CD14-positive monocyte (primary cell): ENCODE data around the gene ZC3H13. TPM values are rescaled to one million over a fixed set of nuclear protein-coding genes. Genes with fewer than 3 reads are reported as not detected.

Experiments
- DNase-seq, 3 donors: peaks; one replicate each; pipeline ENCODE4 v3.0.0-alpha.2; 2011 to 2022
- H2AFZ ChIP-seq: 2 replicates; pipeline ENCODE4 v1.6.0; 2012; ENCODE audit warnings: mild to moderate bottlenecking, low read depth, low read length, inconsistent platforms; ENCODE audit not compliant: insufficient read depth, poor library complexity, severe bottlenecking
- H3K27ac ChIP-seq, 2 donors: 1 replicate in 1 of 2; 2 replicates in 1 of 2; pipeline ENCODE4 v1.5.1; 2012 to 2013; ENCODE audit warnings: low read length in 2 of 2, control low read depth in 1 of 2, inconsistent platforms in 1 of 2, low read depth in 1 of 2, mild to moderate bottlenecking in 1 of 2
- H3K27me3 ChIP-seq, 2 donors: one replicate each; pipeline versions ENCODE4 v1.6.0 to v1.6.1; 2011 to 2013; ENCODE audit warnings: low read length in 2 of 2; ENCODE audit not compliant: control insufficient read depth in 2 of 2, insufficient read depth in 2 of 2
- H3K36me3 ChIP-seq, 2 donors: replicated peaks in 1 of 2; 1 replicate in 1 of 2; 2 replicates in 1 of 2; pipeline versions ENCODE4 v1.5.1 to v1.6.1; 2012 to 2013; ENCODE audit warnings: low read length in 2 of 2, control low read depth in 1 of 2, inconsistent platforms in 1 of 2, mild to moderate bottlenecking in 1 of 2; ENCODE audit not compliant: insufficient read depth in 2 of 2, control insufficient read depth in 1 of 2
- H3K4me1 ChIP-seq, 2 donors: 1 replicate in 1 of 2; 2 replicates in 1 of 2; pipeline versions ENCODE4 v1.5.1 to v1.6.1; 2012 to 2013; ENCODE audit warnings: low read length in 2 of 2, control low read depth in 1 of 2, inconsistent platforms in 1 of 2, mild to moderate bottlenecking in 1 of 2, moderate library complexity in 1 of 2; ENCODE audit not compliant: insufficient read depth in 2 of 2, control insufficient read depth in 1 of 2
- H3K4me2 ChIP-seq: replicated peaks from 2 replicates; pipeline ENCODE3; 2012; ENCODE audit warnings: low read length, moderate library complexity, mild to moderate bottlenecking; ENCODE audit not compliant: poor library complexity, severe bottlenecking; ENCODE audit errors: extremely low read depth
- H3K4me3 ChIP-seq, 3 experiments: fragments of 200-600 bp in 1 of 3; sonication (generic) in 1 of 3; replicated peaks in 1 of 3; 1 replicate in 2 of 3; 2 replicates in 1 of 3; pipeline ENCODE4 v1.5.1; 2011 to 2013; ENCODE audit warnings: low read length in 3 of 3, mild to moderate bottlenecking in 3 of 3, control low read depth in 2 of 3, low read depth in 2 of 3, inconsistent platforms in 1 of 3, moderate library complexity in 1 of 3
- H3K79me2 ChIP-seq: 2 replicates; pipeline ENCODE4 v1.6.0; 2012; ENCODE audit warnings: mild to moderate bottlenecking, control low read depth, inconsistent platforms, low read length, moderate library complexity; ENCODE audit not compliant: insufficient read depth
- H3K9ac ChIP-seq: 2 replicates; pipeline ENCODE4 v1.6.0; 2017; ENCODE audit warnings: low read length, mild to moderate bottlenecking; ENCODE audit not compliant: insufficient read depth, poor library complexity, severe bottlenecking
- H3K9me3 ChIP-seq, 2 donors: replicated peaks in 1 of 2; 1 replicate in 1 of 2; 2 replicates in 1 of 2; pipeline versions ENCODE4 v1.5.1 to v1.6.1; 2012 to 2013; ENCODE audit warnings: low read length in 2 of 2, control low read depth in 1 of 2; ENCODE audit not compliant: control insufficient read depth in 1 of 2, insufficient read depth in 1 of 2
- H4K20me1 ChIP-seq: 2 replicates; pipeline ENCODE4 v1.6.0; 2012; ENCODE audit warnings: mild to moderate bottlenecking, low read length, control low read depth, moderate library complexity; ENCODE audit not compliant: insufficient read depth
- H3K27ac Mint-ChIP-seq, 7 donors: one replicate each; pipeline ENCODE4 v1.8.0; 2020; ENCODE audit warnings: mild to moderate bottlenecking in 7 of 7, mixed read lengths in 7 of 7, moderate library complexity in 6 of 7, inconsistent platforms in 2 of 7
- H3K27me3 Mint-ChIP-seq, 3 donors: one replicate each; pipeline ENCODE4 v1.8.0; 2021 to 2022; ENCODE audit warnings: low read depth in 3 of 3, mild to moderate bottlenecking in 3 of 3, mixed read lengths in 3 of 3, moderate library complexity in 3 of 3, inconsistent platforms in 1 of 3
- H3K36me3 Mint-ChIP-seq, 2 donors: one replicate each; pipeline ENCODE4 v1.8.0; 2020; ENCODE audit warnings: mixed read lengths in 2 of 2, inconsistent platforms in 1 of 2, mild to moderate bottlenecking in 1 of 2
- H3K4me1 Mint-ChIP-seq: one replicate; pipeline ENCODE4 v1.8.0; 2020; ENCODE audit warnings: mild to moderate bottlenecking, mixed read lengths
- H3K4me3 Mint-ChIP-seq, 2 donors: one replicate each; pipeline ENCODE4 v1.8.0; 2020; ENCODE audit warnings: mild to moderate bottlenecking in 2 of 2, mixed read lengths in 2 of 2, moderate library complexity in 1 of 2
- H3K9me3 Mint-ChIP-seq, 7 donors: one replicate each; pipeline ENCODE4 v1.8.0; 2020 to 2022; ENCODE audit warnings: mixed read lengths in 7 of 7, mild to moderate bottlenecking in 6 of 7, moderate library complexity in 6 of 7, inconsistent platforms in 2 of 7
- WGBS: methylation state at CpG from one replicate; pipeline ENCODE4 v1.1.5; 2013; ENCODE audit warnings: missing lambda C conversion rate; ENCODE audit not compliant: insufficient coverage; 5-methylcytosine and 5-hydroxymethylcytosine counted together
- intact Hi-C, 2 donors: fragments of 100-400 bp; cut with micrococcal nuclease; formaldehyde crosslinking; loops; one replicate each; pipeline versions ENCODE4 v1.15.0 to v1.15.1; 2023
- polyA plus RNA-seq, 3 donors: library from polyadenylated mRNA; depleted of rRNA in 1 of 3; unstranded in 2 of 3; stranded (reverse) in 1 of 3; fragments of 300-500 nt in 2 of 3; fragments of >200 nt in 1 of 3; fragmentation: Illumina TruSeq in 2 of 3; gene quantifications; 1 replicate in 2 of 3; 2 replicates in 1 of 3; pipeline ENCODE4 v1.2.3, GENCODE V29; 2012 to 2021
- TF ChIP-seq, protein P1 (sequence below): fragments of 200-600 bp; IDR thresholded peaks from one replicate; pipeline ENCODE4 v1.8.0; 2022; ENCODE audit warnings: antibody characterized with exemption, mild to moderate bottlenecking

Gene ZC3H13
- polyA plus RNA-seq, 3 donors, result 5.3 to 22.2 (median 9.7) TPM

DNA sequence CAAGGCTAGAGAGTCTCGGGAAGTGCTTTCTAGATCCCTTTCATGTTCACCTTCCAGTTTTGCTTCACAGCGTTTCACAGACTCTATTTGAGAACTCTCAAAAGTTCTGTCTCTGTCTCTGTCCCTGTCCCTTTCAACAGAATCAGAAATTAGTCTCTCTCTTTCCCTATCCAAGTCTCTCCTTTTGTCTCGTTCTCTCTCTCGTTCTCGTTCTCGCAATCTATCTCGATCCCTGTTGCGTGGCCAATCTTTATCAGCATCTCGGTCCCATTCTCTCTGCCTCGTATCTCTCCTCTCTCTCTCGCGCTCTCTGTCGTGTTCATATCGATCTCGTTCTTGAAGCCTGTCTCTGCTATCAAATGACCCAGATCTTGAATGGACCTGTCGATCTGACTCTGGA lies 85.0 kb downstream of the ZC3H13 start:
- 97% methylated on average over 15 of the region's 16 CpGs for WGBS
- no peak overlapping the region for H2AFZ ChIP-seq
- no peak for DNase-seq
- no peak overlapping the region for H3K27ac Mint-ChIP-seq
- H3K36me3 ChIP-seq, result peaks cover 91 to 98% of the 10 kb centered on the region in 2 donors
- no peaks in the 10 kb centered on the region for H3K4me1 ChIP-seq
- no peak overlapping the region for H3K27ac ChIP-seq
- no peaks in the 10 kb centered on the region for H3K27me3 ChIP-seq
- peaks cover 0 to 2% (median 0%) of the 10 kb centered on the region in 3 donors for H3K27me3 Mint-ChIP-seq
- no peaks in the 10 kb centered on the region for H4K20me1 ChIP-seq
- H3K9ac ChIP-seq, result no peak overlapping the region
- H3K9me3 Mint-ChIP-seq, result no peaks in the 10 kb centered on the region
- H3K79me2 ChIP-seq, result no peaks in the 10 kb centered on the region
- H3K9me3 ChIP-seq, result no peaks in the 10 kb centered on the region
- H3K4me1 Mint-ChIP-seq, result no peaks in the 10 kb centered on the region
- H3K4me3 ChIP-seq, result no peak overlapping the region
- H3K4me2 ChIP-seq, result no peak overlapping the region
- H3K36me3 Mint-ChIP-seq, result peaks cover 68 to 84% of the 10 kb centered on the region in 2 donors
- no peak overlapping the region for H3K4me3 Mint-ChIP-seq
- TF ChIP-seq, protein P1, sequence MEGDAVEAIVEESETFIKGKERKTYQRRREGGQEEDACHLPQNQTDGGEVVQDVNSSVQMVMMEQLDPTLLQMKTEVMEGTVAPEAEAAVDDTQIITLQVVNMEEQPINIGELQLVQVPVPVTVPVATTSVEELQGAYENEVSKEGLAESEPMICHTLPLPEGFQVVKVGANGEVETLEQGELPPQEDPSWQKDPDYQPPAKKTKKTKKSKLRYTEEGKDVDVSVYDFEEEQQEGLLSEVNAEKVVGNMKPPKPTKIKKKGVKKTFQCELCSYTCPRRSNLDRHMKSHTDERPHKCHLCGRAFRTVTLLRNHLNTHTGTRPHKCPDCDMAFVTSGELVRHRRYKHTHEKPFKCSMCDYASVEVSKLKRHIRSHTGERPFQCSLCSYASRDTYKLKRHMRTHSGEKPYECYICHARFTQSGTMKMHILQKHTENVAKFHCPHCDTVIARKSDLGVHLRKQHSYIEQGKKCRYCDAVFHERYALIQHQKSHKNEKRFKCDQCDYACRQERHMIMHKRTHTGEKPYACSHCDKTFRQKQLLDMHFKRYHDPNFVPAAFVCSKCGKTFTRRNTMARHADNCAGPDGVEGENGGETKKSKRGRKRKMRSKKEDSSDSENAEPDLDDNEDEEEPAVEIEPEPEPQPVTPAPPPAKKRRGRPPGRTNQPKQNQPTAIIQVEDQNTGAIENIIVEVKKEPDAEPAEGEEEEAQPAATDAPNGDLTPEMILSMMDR, result no peak
- intact Hi-C loops, result no loop called here

DNA sequence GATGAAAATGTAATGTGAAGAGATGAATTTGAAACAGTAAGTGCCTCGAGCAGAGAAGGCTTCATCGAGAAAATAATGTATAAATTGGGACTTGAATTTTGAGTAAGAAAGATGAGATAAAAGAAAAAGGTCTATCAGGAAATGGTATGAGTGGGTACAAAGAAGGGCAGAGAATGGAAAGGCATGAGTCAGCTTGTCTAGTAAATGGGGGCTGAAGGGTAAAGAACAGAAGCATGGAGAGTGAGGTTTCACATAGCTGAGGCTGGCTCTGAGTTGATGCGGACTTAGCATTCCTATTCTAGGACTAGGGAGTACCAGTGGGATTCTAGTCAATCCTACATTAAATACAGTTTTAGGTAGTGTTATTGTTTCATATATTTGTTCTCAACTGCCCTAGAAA lies 85.8 kb downstream of the ZC3H13 start:
- no peaks in the 10 kb centered on the region for H3K4me1 ChIP-seq
- H3K27ac ChIP-seq, result no peak overlapping the region
- no peak overlapping the region for H3K9ac ChIP-seq
- no peak overlapping the region for H3K4me2 ChIP-seq
- no peaks in the 10 kb centered on the region for H4K20me1 ChIP-seq
- peaks cover 0 to 2% (median 0%) of the 10 kb centered on the region in 3 donors for H3K27me3 Mint-ChIP-seq
- H3K4me1 Mint-ChIP-seq, result no peaks in the 10 kb centered on the region
- H3K36me3 Mint-ChIP-seq, result peaks cover 70 to 78% of the 10 kb centered on the region in 2 donors
- H3K9me3 ChIP-seq, result no peaks in the 10 kb centered on the region
- intact Hi-C loops, result no loop called here
- TF ChIP-seq, protein P1, result no peak
- DNase-seq, result no peak
- peak overlapping the region in 2 of 7 donors; percentile 39 to 75 for H3K27ac Mint-ChIP-seq
- no peaks in the 10 kb centered on the region for H3K27me3 ChIP-seq
- H3K4me3 Mint-ChIP-seq, result no peak overlapping the region
- peaks cover 88 to 96% of the 10 kb centered on the region in 2 donors for H3K36me3 ChIP-seq
- no peaks in the 10 kb centered on the region for H3K9me3 Mint-ChIP-seq
- no peak overlapping the region for H2AFZ ChIP-seq
- WGBS, result 95% methylated on average over 2 of the region's 3 CpGs
- no peaks in the 10 kb centered on the region for H3K79me2 ChIP-seq
- H3K4me3 ChIP-seq, result no peak overlapping the region
